MM.1S (cell line): Measurements from ENCODE around the gene MUC4.

ENCODE experiments used
- EZH2 ChIP-seq: fragments of 300-600 bp; sonication (generic); optimal IDR thresholded peaks from 2 replicates; pipeline ENCODE3; 2017; ENCODE audit warnings: low read depth, mild to moderate bottlenecking, antibody characterized with exemption, low read length, mixed read lengths
- EZH2phosphoT487 ChIP-seq: fragments of 300-600 bp; sonication (generic); IDR thresholded peaks from 2 replicates; pipeline ENCODE4 v1.6.1; 2018; ENCODE audit warnings: antibody characterized with exemption, low read length
- TF ChIP-seq, protein P1 (sequence below): fragments of 300-600 bp; sonication (generic); IDR thresholded peaks from 2 replicates; pipeline ENCODE4 v1.5.1; 2016; ENCODE audit warnings: antibody characterized with exemption, low read length, mixed read lengths

DNA sequence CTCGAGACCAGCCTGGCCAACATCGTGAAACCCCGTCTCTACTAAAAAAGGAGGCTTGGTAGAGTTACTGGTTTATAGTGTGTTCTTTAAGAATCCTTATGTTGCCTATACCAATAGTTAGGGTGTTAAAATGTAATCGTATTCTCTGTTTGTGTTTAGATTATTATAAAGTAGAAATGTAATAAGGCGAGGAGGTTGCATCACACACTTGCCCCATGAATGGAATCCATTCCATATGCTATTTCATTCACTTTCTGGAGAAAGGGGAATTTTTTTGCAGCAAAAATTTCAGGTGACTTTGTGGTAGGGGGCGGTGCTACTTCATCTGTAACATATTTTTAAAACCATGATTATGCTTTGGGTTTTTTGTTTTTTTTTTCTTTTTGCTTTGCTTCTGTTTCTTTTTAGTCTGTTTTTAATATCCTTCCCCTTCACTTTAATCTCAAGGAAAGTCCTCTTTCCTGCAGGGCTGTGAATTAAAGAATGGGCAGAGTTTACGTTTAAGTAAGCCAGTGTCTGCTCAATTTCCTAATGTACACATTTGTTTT lies 33.0 kb upstream of the MUC4 start:
- TF ChIP-seq EZH2phosphoT487 = no peak
- TF ChIP-seq, protein P1, sequence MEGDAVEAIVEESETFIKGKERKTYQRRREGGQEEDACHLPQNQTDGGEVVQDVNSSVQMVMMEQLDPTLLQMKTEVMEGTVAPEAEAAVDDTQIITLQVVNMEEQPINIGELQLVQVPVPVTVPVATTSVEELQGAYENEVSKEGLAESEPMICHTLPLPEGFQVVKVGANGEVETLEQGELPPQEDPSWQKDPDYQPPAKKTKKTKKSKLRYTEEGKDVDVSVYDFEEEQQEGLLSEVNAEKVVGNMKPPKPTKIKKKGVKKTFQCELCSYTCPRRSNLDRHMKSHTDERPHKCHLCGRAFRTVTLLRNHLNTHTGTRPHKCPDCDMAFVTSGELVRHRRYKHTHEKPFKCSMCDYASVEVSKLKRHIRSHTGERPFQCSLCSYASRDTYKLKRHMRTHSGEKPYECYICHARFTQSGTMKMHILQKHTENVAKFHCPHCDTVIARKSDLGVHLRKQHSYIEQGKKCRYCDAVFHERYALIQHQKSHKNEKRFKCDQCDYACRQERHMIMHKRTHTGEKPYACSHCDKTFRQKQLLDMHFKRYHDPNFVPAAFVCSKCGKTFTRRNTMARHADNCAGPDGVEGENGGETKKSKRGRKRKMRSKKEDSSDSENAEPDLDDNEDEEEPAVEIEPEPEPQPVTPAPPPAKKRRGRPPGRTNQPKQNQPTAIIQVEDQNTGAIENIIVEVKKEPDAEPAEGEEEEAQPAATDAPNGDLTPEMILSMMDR = no peak
- no peak for TF ChIP-seq EZH2
